Chondrocyte (in vitro differentiated cells): ENCODE measurements around the gene RAD18. TPM values are rescaled to one million over a fixed set of nuclear protein-coding genes. Genes with fewer than 3 reads are reported as not detected.
A peak's percentile ranks its signal among the peaks of the same experiment; 100 is the strongest.

Experiments used
- DNase-seq: peaks from one replicate; pipeline ENCODE4 v3.0.0; 2021; ENCODE audit warnings: mixed read lengths, low spot score
- H3K27ac Mint-ChIP-seq: one replicate; pipeline ENCODE4 v1.8.0; 2021; ENCODE audit warnings: mild to moderate bottlenecking, moderate library complexity, mixed read lengths; ENCODE audit not compliant: unreplicated experiment
- H3K27me3 Mint-ChIP-seq: 2 replicates; pipeline ENCODE4 v1.8.0; 2021; ENCODE audit warnings: low read depth, mixed read lengths
- H3K36me3 Mint-ChIP-seq: 2 replicates; pipeline ENCODE4 v1.8.0; 2021; ENCODE audit warnings: low read depth, mixed read lengths
- H3K4me1 Mint-ChIP-seq: 2 replicates; pipeline ENCODE4 v1.8.0; 2021; ENCODE audit warnings: low read depth, mild to moderate bottlenecking, mixed read lengths
- H3K4me3 Mint-ChIP-seq: one replicate; pipeline ENCODE4 v1.8.0; 2021; ENCODE audit warnings: mild to moderate bottlenecking, moderate library complexity, mixed read lengths; ENCODE audit not compliant: unreplicated experiment
- H3K9me3 Mint-ChIP-seq: 2 replicates; pipeline ENCODE4 v1.8.0; 2021; ENCODE audit warnings: low read depth, mixed read lengths
- CTCF ChIP-seq: fragments of 200-600 bp; sonication (generic); IDR thresholded peaks from 2 replicates; pipeline ENCODE4 v1.5.0; 2021; ENCODE audit warnings: antibody characterized with exemption, mild to moderate bottlenecking, moderate library complexity
- total RNA-seq: library from RNA; stranded (reverse); gene quantifications from 3 replicates; pipeline ENCODE4 v1.2.1, GENCODE V29; 2021

The RAD18 gene
- total RNA-seq, 1 donor from 2014 or later: 9.7 TPM

DNA sequence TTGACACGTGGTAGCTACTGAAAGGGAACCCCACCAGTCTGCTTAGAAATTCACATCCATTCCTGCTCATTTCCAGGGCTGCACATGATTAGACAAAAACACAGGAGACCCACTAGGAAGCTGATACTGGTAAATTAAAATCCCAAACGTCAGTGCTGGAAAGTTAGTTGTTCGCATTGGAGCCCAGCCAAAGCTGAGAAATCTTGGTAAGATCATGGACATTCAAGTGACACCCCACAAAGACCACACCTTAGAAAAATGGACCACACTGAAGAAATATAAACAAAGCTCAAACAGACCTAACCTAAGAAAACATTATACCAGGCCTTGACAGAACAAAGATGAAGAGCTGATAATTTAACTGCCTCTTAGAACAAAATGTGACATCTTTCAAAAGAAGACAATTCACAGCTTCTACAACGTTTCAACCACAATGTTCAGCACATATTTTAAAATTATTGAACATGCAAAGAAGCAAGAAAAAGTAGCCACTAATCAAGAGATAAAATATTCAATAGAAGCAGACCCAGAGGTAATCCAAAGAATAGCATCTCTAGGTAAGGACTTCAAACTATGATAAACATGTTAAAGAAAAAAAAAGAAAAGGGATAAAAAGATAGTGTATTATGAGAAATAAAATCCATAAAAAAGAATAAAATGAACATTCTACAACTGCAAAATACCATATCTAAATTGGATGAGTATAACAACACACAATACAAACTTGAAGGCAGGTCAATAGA lies 20.4 kb downstream of the RAD18 start:
- DNase-seq: no peak
- TF ChIP-seq CTCF: no peak
- Mint-ChIP-seq H3K27me3 (no peaks in the 10 kb centered on the region), H3K4me3 (no peak overlapping the region), H3K36me3 (peaks cover 33% of the 10 kb centered on the region), H3K9me3 (peaks cover 17% of the 10 kb centered on the region), H3K27ac (peak overlapping the region; percentile 6), H3K4me1 (peaks cover 34% of the 10 kb centered on the region)

- peaks cover 36% of the 10 kb centered on the region for H3K4me1 Mint-ChIP-seq
- no peak overlapping the region for H3K27ac Mint-ChIP-seq
- H3K4me3 Mint-ChIP-seq: no peak overlapping the region
- DNase-seq: no peak
- H3K9me3 Mint-ChIP-seq: peaks cover 17% of the 10 kb centered on the region
- no peak for TF ChIP-seq CTCF
- H3K36me3 Mint-ChIP-seq: peaks cover 33% of the 10 kb centered on the region
- no peaks in the 10 kb centered on the region for H3K27me3 Mint-ChIP-seq
These were observed 21.2 kb downstream of the RAD18 start for GRCh38 chr3:8942115-8942514.

DNA sequence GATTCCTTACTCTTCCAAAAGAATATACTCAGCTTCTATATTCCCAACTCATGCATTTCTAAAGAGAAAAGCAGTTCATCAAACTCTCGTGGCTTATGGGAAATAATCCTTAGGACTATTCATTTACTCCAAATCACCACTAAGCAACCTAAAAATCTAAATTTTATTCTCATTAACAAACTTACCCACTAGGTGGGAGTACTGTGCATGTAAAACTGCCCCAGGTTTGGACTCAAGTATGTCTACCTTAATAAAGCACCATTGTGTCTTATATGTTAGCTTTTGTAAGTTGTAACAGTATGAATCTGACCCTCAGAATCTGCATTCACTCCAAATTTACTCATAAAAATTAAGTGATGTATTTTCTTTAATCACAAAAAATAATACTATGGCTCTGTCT lies 25.3 kb downstream of the RAD18 start:
- Mint-ChIP-seq H3K9me3 (peaks cover 6% of the 10 kb centered on the region), H3K4me1 (peaks cover 41% of the 10 kb centered on the region), H3K27me3 (no peaks in the 10 kb centered on the region), H3K36me3 (peaks cover 26% of the 10 kb centered on the region), H3K27ac (peak overlapping the region; percentile 83), H3K4me3 (no peak overlapping the region)
- DNase-seq: no peak
- peak; percentile 78 for TF ChIP-seq CTCF

- Mint-ChIP-seq H3K4me3 (no peak overlapping the region), H3K9me3 (no peaks in the 10 kb centered on the region), H3K27ac (peak overlapping the region; percentile 83), H3K27me3 (no peaks in the 10 kb centered on the region), H3K4me1 (peaks cover 35% of the 10 kb centered on the region), H3K36me3 (peaks cover 19% of the 10 kb centered on the region)
- no peak for TF ChIP-seq CTCF
- no peak for DNase-seq
These were observed 25.9 kb downstream of the RAD18 start for GRCh38 chr3:8937064-8938020.

- Mint-ChIP-seq H3K9me3 (no peaks in the 10 kb centered on the region), H3K4me1 (peaks cover 18% of the 10 kb centered on the region), H3K27ac (no peak overlapping the region), H3K27me3 (no peaks in the 10 kb centered on the region), H3K4me3 (no peak overlapping the region), H3K36me3 (peaks cover 4% of the 10 kb centered on the region)
- TF ChIP-seq CTCF: no peak
- DNase-seq: no peak
These were observed 30.8 kb downstream of the RAD18 start for GRCh38 chr3:8932507-8932906.
